Pericardium fibroblast (primary cell): Measurements from ENCODE around the gene PHOSPHO2. TPM values are rescaled to one million over a fixed set of nuclear protein-coding genes. Genes with fewer than 3 reads are reported as not detected.

Experiments
- total RNA-seq: library from RNA; depleted of rRNA; stranded (reverse); fragments of >200 nt; gene quantifications from 2 replicates; pipeline ENCODE4 v1.2.3, GENCODE V29; 2015

Gene PHOSPHO2
- 0.60 and 1.1 TPM in 2 replicates for total RNA-seq

GRCh38 chr2:169694113-169694893 is at the start of gene PHOSPHO2, which contains the start of gene CFAP210:
Gene PHOSPHO2 (plus strand): TSS chr2:169694469. CDS start chr2:169700972, 6,503 bp downstream.
Gene CFAP210 (minus strand): TSS chr2:169694405. CDS start chr2:169694327, 78 bp downstream.

Other genes starting within 250 kb of the PHOSPHO2 start
- gene BBS5, start 215.0 kb upstream of the PHOSPHO2 start, total RNA-seq: 4.1 and 7.7 TPM in 2 replicates
- gene KLHL41, start 184.8 kb upstream of the PHOSPHO2 start, total RNA-seq: 0.12 and 4.6 TPM in 2 replicates
- gene FASTKD1, start 120.6 kb upstream of the PHOSPHO2 start, total RNA-seq: 7.0 and 8.8 TPM in 2 replicates
- 12.5 and 14.2 TPM in 2 replicates for gene PPIG, start 110.1 kb upstream of the PHOSPHO2 start, total RNA-seq
- gene CFAP210, start 64 bp upstream of the PHOSPHO2 start, total RNA-seq: not detected in 2 replicates
- gene KLHL23, start 39.4 kb downstream of the PHOSPHO2 start, total RNA-seq: 0.35 and 1.0 TPM in 2 replicates
- gene SSB, start 104.4 kb downstream of the PHOSPHO2 start, total RNA-seq: 67.0 and 89.0 TPM in 2 replicates
- 50.4 and 99.0 TPM in 2 replicates for gene METTL5, start 130.4 kb downstream of the PHOSPHO2 start, total RNA-seq
- gene UBR3, start 133.0 kb downstream of the PHOSPHO2 start, total RNA-seq: 13.1 and 13.4 TPM in 2 replicates